Endothelial cell of umbilical vein (primary cell): Measurements from ENCODE around the gene ABCA1. TPM values are rescaled to one million over a fixed set of nuclear protein-coding genes. Genes with fewer than 3 reads are reported as not detected.

ENCODE experiments used
- BruUV-seq: library from RNA; stranded (reverse); fragments of 400-500 nt; replicated peaks from 2 replicates; lab custom pipeline; 2021; lab: Mats Ljungman, UMichigan
- CTCF ChIA-PET: fragments of 300-600, 350-600 bp; sonication (Branson Sonifier 250); formaldehyde crosslinking; loops from one replicate; lab custom pipeline; 2021; ENCODE audit warnings: antibody characterized with exemption, inconsistent platforms; lab: Charles Lee
- POLR2A ChIA-PET: fragments of 300-600, 350-600 bp; sonication (Branson Sonifier 250); formaldehyde crosslinking; loops from one replicate; lab custom pipeline; 2021; ENCODE audit warnings: antibody characterized with exemption, inconsistent platforms; lab: Charles Lee
- DNase-seq: peaks from one replicate; pipeline ENCODE4 v3.0.0-alpha.2; 2011; ENCODE audit warnings: low read depth, low spot score
- FAIRE-seq: peaks from 2 replicates; lab custom pipeline; 2011; peaks lifted over from hg19 to GRCh38; lab: Jason Lieb, UNC
- H2AFZ ChIP-seq: 2 replicates; pipeline ENCODE4 v1.6.0; 2012; ENCODE audit warnings: low read depth, low read length, control low read depth, inconsistent platforms
- H3K27ac ChIP-seq: 2 replicates; pipeline ENCODE4 v1.5.1; 2011; ENCODE audit warnings: low read depth, mild to moderate bottlenecking, control low read depth, low read length, moderate library complexity; ENCODE audit not compliant: insufficient read depth
- H3K27me3 ChIP-seq, 2 experiments: 2 replicates each; pipeline versions ENCODE4 v1.6.0 to v1.6.1; 2011; ENCODE audit warnings: low read length in 2 of 2, mixed read lengths in 1 of 2; ENCODE audit not compliant: control insufficient read depth in 2 of 2, insufficient read depth in 2 of 2
- H3K36me3 ChIP-seq, 2 experiments: 2 replicates in 1 of 2; 3 replicates in 1 of 2; pipeline ENCODE4 v1.5.1; 2011; ENCODE audit warnings: low read length in 2 of 2, mild to moderate bottlenecking in 1 of 2, moderate library complexity in 1 of 2; ENCODE audit not compliant: control insufficient read depth in 2 of 2, insufficient read depth in 2 of 2; ENCODE audit errors: extremely low read depth in 1 of 2
- H3K4me1 ChIP-seq: 3 replicates; pipeline ENCODE4 v1.5.1; 2011; ENCODE audit warnings: mild to moderate bottlenecking, low read length; ENCODE audit not compliant: control insufficient read depth, insufficient read depth; ENCODE audit errors: extremely low read depth
- H3K4me2 ChIP-seq: 2 replicates; pipeline ENCODE4 v1.6.1; 2011; ENCODE audit warnings: low read length, control low read depth, mixed read lengths; ENCODE audit not compliant: insufficient read depth
- H3K4me3 ChIP-seq, 3 experiments: fragments of 200-600 bp in 1 of 3; sonication (generic), shearing (Covaris generic) in 1 of 3; replicated peaks in 1 of 3; 2 replicates each; pipeline ENCODE4 v1.5.1; 2011 to 2016; ENCODE audit warnings: control low read depth in 3 of 3, low read length in 3 of 3, mild to moderate bottlenecking in 2 of 3, inconsistent platforms in 1 of 3, low read depth in 1 of 3, moderate library complexity in 1 of 3; ENCODE audit not compliant: insufficient read depth in 1 of 3
- H3K79me2 ChIP-seq: 2 replicates; pipeline ENCODE4 v1.6.0; 2012; ENCODE audit warnings: low read length, inconsistent platforms; ENCODE audit not compliant: control insufficient read depth, insufficient read depth
- H3K9ac ChIP-seq: replicated peaks from 2 replicates; pipeline ENCODE3; 2011; ENCODE audit warnings: low read length, control low read depth; ENCODE audit not compliant: insufficient read depth; ENCODE audit errors: extremely low read depth
- H3K9me1 ChIP-seq: replicated peaks from 3 replicates; pipeline ENCODE4 v1.6.0; 2011; ENCODE audit warnings: mild to moderate bottlenecking, low read length; ENCODE audit not compliant: control insufficient read depth, insufficient read depth; ENCODE audit errors: extremely low read depth
- H3K9me3 ChIP-seq: replicated peaks from 2 replicates; pipeline ENCODE4 v1.5.1; 2012; ENCODE audit warnings: low read length, inconsistent platforms; ENCODE audit not compliant: control insufficient read depth, insufficient read depth
- H4K20me1 ChIP-seq: replicated peaks from 2 replicates; pipeline ENCODE3; 2011; ENCODE audit warnings: mild to moderate bottlenecking, low read length; ENCODE audit not compliant: control insufficient read depth, insufficient read depth; ENCODE audit errors: extremely low read depth
- CTCF ChIP-seq, 2 donors: IDR thresholded peaks; 1 replicate in 1 of 2; 2 replicates in 1 of 2; pipeline ENCODE4 v1.5.1; 2011; ENCODE audit warnings: low read length in 2 of 2, mild to moderate bottlenecking in 2 of 2, moderate library complexity in 2 of 2, control low read depth in 1 of 2, inconsistent platforms in 1 of 2, low read depth in 1 of 2; ENCODE audit not compliant: insufficient read depth in 1 of 2; ENCODE audit errors: extremely low read depth in 1 of 2
- EZH2 ChIP-seq: IDR thresholded peaks from 2 replicates; pipeline ENCODE4 v1.6.1; 2012; ENCODE audit warnings: borderline replicate concordance, low read depth, mild to moderate bottlenecking, moderate library complexity, low read length, inconsistent platforms; ENCODE audit not compliant: severe bottlenecking
- FOS ChIP-seq: IDR thresholded peaks from 2 replicates; pipeline ENCODE4 v1.6.1; 2011; ENCODE audit warnings: mild to moderate bottlenecking, low read length, moderate library complexity, borderline replicate concordance; ENCODE audit not compliant: insufficient read depth
- GATA2 ChIP-seq: IDR thresholded peaks from 2 replicates; pipeline ENCODE4 v1.7.0; 2011; ENCODE audit warnings: low read depth, mild to moderate bottlenecking, moderate library complexity, mixed read lengths, low read length; ENCODE audit not compliant: insufficient read length, insufficient read depth
- JUN ChIP-seq: IDR thresholded peaks from 2 replicates; pipeline ENCODE4 v1.6.1; 2011; ENCODE audit warnings: borderline replicate concordance, low read depth; ENCODE audit not compliant: insufficient read length, insufficient read depth
- MAX ChIP-seq: IDR thresholded peaks from 2 replicates; pipeline ENCODE4 v1.6.1; 2011; ENCODE audit not compliant: insufficient read depth, insufficient read length
- MYC ChIP-seq: IDR thresholded peaks from one replicate; pipeline ENCODE4 v1.6.1; 2011; ENCODE audit warnings: mild to moderate bottlenecking, low read depth, low read length
- POLR2A ChIP-seq: IDR thresholded peaks from 2 replicates; pipeline ENCODE4 v1.6.1; 2012; ENCODE audit warnings: low read depth, mild to moderate bottlenecking, control low read depth, low read length
- POLR2AphosphoS5 ChIP-seq: IDR thresholded peaks from 2 replicates; pipeline ENCODE4 v1.6.1; 2012; ENCODE audit warnings: low read depth, mild to moderate bottlenecking, control low read depth, low read length, moderate library complexity; ENCODE audit not compliant: insufficient read depth
- dilution Hi-C: fragments of 300-500 bp; cut with MboI; formaldehyde crosslinking; loops from one replicate; pipeline ENCODE4 v1.15.0; 2019; ENCODE audit warnings: low sequenced_read_pairs; ENCODE audit not compliant: extremely low pct_ligation_motif_present
- intact Hi-C: fragments of 100-400 bp; cut with micrococcal nuclease; formaldehyde crosslinking; loops from one replicate; pipeline ENCODE4 v1.10.0; 2022
- polyA plus RNA-seq, 4 experiments: library from polyadenylated mRNA; depleted of rRNA in 3 of 4; stranded (reverse) in 3 of 4; unstranded in 1 of 4; fragments of >200 nt; gene quantifications; 2 replicates each; pipeline versions ENCODE4 v1.2.1 to v1.2.3, GENCODE V29; 2011 to 2012; ENCODE audit warnings: missing spikeins in 1 of 4
- total RNA-seq: library from RNA; stranded (reverse); gene quantifications from 2 replicates; pipeline ENCODE4 v1.2.3, GENCODE V29; 2021

ABCA1 gene
- total and polyA plus RNA-seq, 2 donors (not counting 3 experiments of a cell fraction or from before 2014, with no cell fraction given), result 2.4 to 9.8 TPM

- H3K79me2 ChIP-seq, result no peaks in the 10 kb centered on the region
- CTCF ChIA-PET, result interaction anchor here (1.4 kb wide), 1 partner anchor 49 kb away, joined by 3 read pairs; no protein-coding TSS in a partner anchor
Measured at GRCh38 chr9:104912606-104913005, 15.3 kb downstream of the ABCA1 start.

More at GRCh38 chr9:104912606-104913005, 15.3 kb downstream of the ABCA1 start:
- intact Hi-C loops (no loop called here), dilution Hi-C loops (no loop called here)
- peaks cover 9 to 28% of the 10 kb centered on the region in 2 experiments for H3K27me3 ChIP-seq
- no peak for FAIRE-seq
- H3K9ac ChIP-seq, result no peak overlapping the region
- no peaks in the 10 kb centered on the region for H3K9me1 ChIP-seq
- H4K20me1 ChIP-seq, result no peaks in the 10 kb centered on the region
- DNase-seq, result no peak
- H3K27ac ChIP-seq, result no peak overlapping the region
- no peak overlapping the region for H2AFZ ChIP-seq
- TF ChIP-seq JUN, result no peak
- no peak for TF ChIP-seq MAX
- TF ChIP-seq MYC, result no peak
- no peak for TF ChIP-seq GATA2
- no peak for TF ChIP-seq POLR2AphosphoS5
- TF ChIP-seq FOS, result no peak
- no peak for TF ChIP-seq POLR2A
- no peak for TF ChIP-seq CTCF (IDR thresholded peaks at IDR 0.05; ENCODE audit: extremely low read depth in 1 of 2, insufficient read depth in 1 of 2, low read depth in 1 of 2, low read length in 2 of 2)
- no peak for TF ChIP-seq EZH2
- no TSS peak for BruUV-seq
- H3K4me2 ChIP-seq, result no peak overlapping the region
- no peaks in the 10 kb centered on the region for H3K4me1 ChIP-seq
- no peak overlapping the region for H3K4me3 ChIP-seq
- H3K36me3 ChIP-seq, result no peaks in the 10 kb centered on the region
- H3K9me3 ChIP-seq, result no peaks in the 10 kb centered on the region
- POLR2A ChIA-PET, result no interaction called here
